NCI-H69 (cell line): Measurements from ENCODE around the gene AHSA1.

Experiments used
- DNase-seq: peaks from one replicate; lab custom pipeline; 2025; lab: John Stamatoyannopoulos, UW

The AHSA1 gene

GRCh38 chr14:77509366-77509765 is 51.5 kb downstream of the AHSA1 start:
- no peak for DNase-seq

- no peak for DNase-seq
These were observed 53.7 kb downstream of the AHSA1 start for GRCh38 chr14:77511486-77512162.

GRCh38 chr14:77516126-77516525 is 58.2 kb downstream of the AHSA1 start:
- no peak for DNase-seq
